Gastroesophageal sphincter (tissue), 3 donors: ENCODE measurements around the gene PLEKHM3.

ENCODE experiments used
- POLR2AphosphoS5 ChIP-seq: sonication (generic); formaldehyde crosslinking; IDR thresholded peaks from one replicate; pipeline ENCODE4 v1.6.1; 2017; ENCODE audit warnings: antibody characterized with exemption
- TF ChIP-seq, protein P1 (sequence below), 4 experiments: fragments of 200-600 bp in 2 of 4; fragments of 450-650 bp in 2 of 4; sonication (generic) in 1 of 4; IDR thresholded peaks; one replicate each; pipeline ENCODE4 v1.5.1; 2017 to 2019; ENCODE audit warnings: antibody characterized with exemption in 4 of 4, mild to moderate bottlenecking in 2 of 4, moderate library complexity in 2 of 4

DNA sequence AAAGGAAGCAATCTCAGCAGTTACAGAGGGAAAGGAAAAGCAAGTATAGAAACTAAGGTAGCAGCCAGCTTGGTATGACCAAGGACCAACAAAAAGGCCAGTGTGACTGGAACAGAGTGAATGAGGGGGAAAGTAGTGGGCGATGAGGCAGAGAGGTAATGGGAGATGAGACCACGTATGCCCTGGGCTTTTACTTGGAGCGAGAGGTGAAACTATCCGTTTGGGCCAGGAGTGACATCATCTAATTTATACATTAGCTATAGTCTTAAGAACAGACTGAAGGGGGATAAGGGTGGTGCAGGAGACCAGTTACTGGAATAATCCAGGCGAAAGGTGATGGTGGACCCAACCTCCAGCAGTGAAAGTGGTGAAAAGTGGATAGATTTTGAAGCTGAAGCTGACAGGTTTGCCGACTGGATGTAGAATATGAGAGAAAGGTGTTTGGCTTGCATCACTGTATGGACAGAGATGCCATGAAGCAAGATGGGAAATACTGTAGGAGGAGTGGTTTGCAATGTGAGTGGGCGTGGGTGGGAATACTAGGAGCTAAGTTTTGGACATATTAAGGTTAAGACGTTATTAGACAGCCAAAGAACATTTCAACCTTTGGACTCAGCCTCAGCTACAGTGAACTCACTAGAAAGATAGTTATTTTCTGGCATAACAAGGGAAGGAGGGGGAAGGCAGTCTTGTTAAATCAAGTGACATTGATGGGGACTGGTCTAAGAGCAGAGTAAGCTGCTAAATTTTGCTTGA lies 106.0 kb downstream of the PLEKHM3 start:
- no peak for TF ChIP-seq POLR2AphosphoS5
- TF ChIP-seq, protein P1, sequence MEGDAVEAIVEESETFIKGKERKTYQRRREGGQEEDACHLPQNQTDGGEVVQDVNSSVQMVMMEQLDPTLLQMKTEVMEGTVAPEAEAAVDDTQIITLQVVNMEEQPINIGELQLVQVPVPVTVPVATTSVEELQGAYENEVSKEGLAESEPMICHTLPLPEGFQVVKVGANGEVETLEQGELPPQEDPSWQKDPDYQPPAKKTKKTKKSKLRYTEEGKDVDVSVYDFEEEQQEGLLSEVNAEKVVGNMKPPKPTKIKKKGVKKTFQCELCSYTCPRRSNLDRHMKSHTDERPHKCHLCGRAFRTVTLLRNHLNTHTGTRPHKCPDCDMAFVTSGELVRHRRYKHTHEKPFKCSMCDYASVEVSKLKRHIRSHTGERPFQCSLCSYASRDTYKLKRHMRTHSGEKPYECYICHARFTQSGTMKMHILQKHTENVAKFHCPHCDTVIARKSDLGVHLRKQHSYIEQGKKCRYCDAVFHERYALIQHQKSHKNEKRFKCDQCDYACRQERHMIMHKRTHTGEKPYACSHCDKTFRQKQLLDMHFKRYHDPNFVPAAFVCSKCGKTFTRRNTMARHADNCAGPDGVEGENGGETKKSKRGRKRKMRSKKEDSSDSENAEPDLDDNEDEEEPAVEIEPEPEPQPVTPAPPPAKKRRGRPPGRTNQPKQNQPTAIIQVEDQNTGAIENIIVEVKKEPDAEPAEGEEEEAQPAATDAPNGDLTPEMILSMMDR (IDR thresholded peaks at IDR 0.05) = no peak
